GM12892 (cell line): Measurements from ENCODE around the gene PCDHGA1.

ENCODE experiments used
- POLR2A ChIP-seq: IDR thresholded peaks from 2 replicates; pipeline ENCODE4 v1.6.1; 2011; ENCODE audit warnings: low read depth, low read length, control low read depth
- POLR2AphosphoS5 ChIP-seq: IDR thresholded peaks from 2 replicates; pipeline ENCODE4 v1.6.1; 2011; ENCODE audit warnings: low read depth, low read length, control low read depth
- TAF1 ChIP-seq: IDR thresholded peaks from 2 replicates; pipeline ENCODE4 v1.6.1; 2011; ENCODE audit warnings: low read depth, mild to moderate bottlenecking, control low read depth, low read length, borderline replicate concordance

GRCh38 chr5:141363952-141364660, 33.8 kb downstream of the PCDHGA1 start, which contains the start of gene PCDHGA5:
- TF ChIP-seq POLR2A (no peak), TAF1 (no peak), POLR2AphosphoS5 (no peak)
